ENCODE data around the gene MTAP.

DNA sequence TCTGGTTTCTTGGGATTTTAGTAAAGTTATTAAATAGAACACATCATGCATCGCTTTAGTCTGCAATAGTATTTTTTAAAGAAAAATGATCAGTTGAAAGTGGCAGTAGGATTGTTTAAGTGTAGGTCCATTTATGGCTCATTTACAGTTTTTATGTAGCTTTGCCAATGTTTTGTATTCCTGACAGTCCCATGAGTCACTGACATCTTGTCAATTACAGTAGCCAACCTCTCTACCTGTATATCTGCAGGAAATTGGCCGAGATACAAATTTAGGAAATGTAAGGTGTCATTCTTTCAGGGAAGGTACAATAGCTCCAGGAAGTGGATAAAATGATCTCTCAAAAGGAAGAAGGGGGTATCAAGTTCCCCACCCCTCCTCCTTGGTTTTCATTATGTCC, 47.7 kb upstream of the MTAP start:
- TF ChIP-seq, protein P1, sequence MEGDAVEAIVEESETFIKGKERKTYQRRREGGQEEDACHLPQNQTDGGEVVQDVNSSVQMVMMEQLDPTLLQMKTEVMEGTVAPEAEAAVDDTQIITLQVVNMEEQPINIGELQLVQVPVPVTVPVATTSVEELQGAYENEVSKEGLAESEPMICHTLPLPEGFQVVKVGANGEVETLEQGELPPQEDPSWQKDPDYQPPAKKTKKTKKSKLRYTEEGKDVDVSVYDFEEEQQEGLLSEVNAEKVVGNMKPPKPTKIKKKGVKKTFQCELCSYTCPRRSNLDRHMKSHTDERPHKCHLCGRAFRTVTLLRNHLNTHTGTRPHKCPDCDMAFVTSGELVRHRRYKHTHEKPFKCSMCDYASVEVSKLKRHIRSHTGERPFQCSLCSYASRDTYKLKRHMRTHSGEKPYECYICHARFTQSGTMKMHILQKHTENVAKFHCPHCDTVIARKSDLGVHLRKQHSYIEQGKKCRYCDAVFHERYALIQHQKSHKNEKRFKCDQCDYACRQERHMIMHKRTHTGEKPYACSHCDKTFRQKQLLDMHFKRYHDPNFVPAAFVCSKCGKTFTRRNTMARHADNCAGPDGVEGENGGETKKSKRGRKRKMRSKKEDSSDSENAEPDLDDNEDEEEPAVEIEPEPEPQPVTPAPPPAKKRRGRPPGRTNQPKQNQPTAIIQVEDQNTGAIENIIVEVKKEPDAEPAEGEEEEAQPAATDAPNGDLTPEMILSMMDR (conservative IDR thresholded peaks at IDR 0.05) = no peak
- TF ChIP-seq EZH2 (IDR thresholded peaks at IDR 0.05; ENCODE audit: low read depth) = no peak
